Osteocyte (in vitro differentiated cells): Measurements from ENCODE around the gene FNIP2. TPM values are rescaled to one million over a fixed set of nuclear protein-coding genes. Genes with fewer than 3 reads are reported as not detected.

ENCODE experiments used
- DNase-seq: peaks from one replicate; pipeline ENCODE4 v3.0.0; 2021; ENCODE audit warnings: mixed read lengths; ENCODE audit not compliant: unreplicated experiment; ENCODE audit errors: extremely low spot score
- H3K27ac Mint-ChIP-seq: one replicate; pipeline ENCODE4 v1.8.0; 2021; ENCODE audit warnings: mild to moderate bottlenecking, mixed read lengths; ENCODE audit not compliant: unreplicated experiment
- H3K27me3 Mint-ChIP-seq: one replicate; pipeline ENCODE4 v1.8.0; 2021; ENCODE audit warnings: mixed read lengths; ENCODE audit not compliant: unreplicated experiment
- H3K36me3 Mint-ChIP-seq: one replicate; pipeline ENCODE4 v1.8.0; 2021; ENCODE audit warnings: mixed read lengths; ENCODE audit not compliant: unreplicated experiment
- H3K4me1 Mint-ChIP-seq: one replicate; pipeline ENCODE4 v1.8.0; 2021; ENCODE audit warnings: mixed read lengths; ENCODE audit not compliant: unreplicated experiment
- H3K4me3 Mint-ChIP-seq: one replicate; pipeline ENCODE4 v1.8.0; 2021; ENCODE audit warnings: mild to moderate bottlenecking, moderate library complexity, mixed read lengths; ENCODE audit not compliant: unreplicated experiment
- H3K9me3 Mint-ChIP-seq: one replicate; pipeline ENCODE4 v1.8.0; 2021; ENCODE audit warnings: mixed read lengths; ENCODE audit not compliant: unreplicated experiment
- CTCF ChIP-seq: fragments of 200-600 bp; sonication (generic); IDR thresholded peaks from 2 replicates; pipeline ENCODE4 v1.5.0; 2021; ENCODE audit warnings: antibody characterized with exemption, mild to moderate bottlenecking, moderate library complexity
- total RNA-seq: library from RNA; stranded (reverse); gene quantifications from 2 replicates; pipeline ENCODE4 v1.2.1, GENCODE V29; 2021

Gene FNIP2
- total RNA-seq, 1 donor from 2014 or later, result 14.4 TPM

GRCh38 chr4:158837527-158838141 lies 68.8 kb downstream of the FNIP2 start:
- Mint-ChIP-seq H3K27me3 (no peaks in the 10 kb centered on the region), H3K9me3 (peaks cover 4% of the 10 kb centered on the region), H3K36me3 (peaks cover 38% of the 10 kb centered on the region), H3K4me1 (no peaks in the 10 kb centered on the region), H3K4me3 (no peak overlapping the region), H3K27ac (no peak overlapping the region)
- TF ChIP-seq CTCF, result no peak
- DNase-seq, result no peak

- H3K9me3 Mint-ChIP-seq, result peaks cover 4% of the 10 kb centered on the region
- H3K27ac Mint-ChIP-seq, result no peak overlapping the region
- H3K27me3 Mint-ChIP-seq, result no peaks in the 10 kb centered on the region
- no peak for DNase-seq
- H3K4me1 Mint-ChIP-seq, result no peaks in the 10 kb centered on the region
- no peak overlapping the region for H3K4me3 Mint-ChIP-seq
- TF ChIP-seq CTCF, result no peak
- peaks cover 33% of the 10 kb centered on the region for H3K36me3 Mint-ChIP-seq
These were observed 71.3 kb downstream of the FNIP2 start for GRCh38 chr4:158840131-158840530.

DNA sequence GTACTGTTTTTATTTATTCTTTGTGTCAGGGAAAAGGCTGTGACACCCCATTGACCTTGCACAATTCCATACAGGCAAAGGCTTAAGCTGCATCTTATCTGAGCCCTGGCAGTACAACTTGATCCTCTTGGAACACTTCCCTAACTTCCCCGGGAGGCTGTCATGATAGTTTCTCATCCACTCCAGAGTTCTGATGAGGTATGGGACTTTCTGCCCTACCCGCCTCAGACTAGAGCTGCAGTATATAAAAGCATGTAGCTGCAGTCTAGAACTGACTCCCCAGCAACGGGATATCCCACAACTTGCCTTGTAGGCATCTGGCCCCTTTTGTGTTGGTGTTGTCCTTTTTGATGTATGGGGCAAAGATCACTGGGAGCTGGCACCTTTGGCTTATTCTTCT lies 72.7 kb downstream of the FNIP2 start:
- peaks cover 4% of the 10 kb centered on the region for H3K9me3 Mint-ChIP-seq
- no peak overlapping the region for H3K4me3 Mint-ChIP-seq
- H3K27ac Mint-ChIP-seq, result no peak overlapping the region
- H3K36me3 Mint-ChIP-seq, result peaks cover 23% of the 10 kb centered on the region
- DNase-seq, result no peak
- no peaks in the 10 kb centered on the region for H3K27me3 Mint-ChIP-seq
- no peak for TF ChIP-seq CTCF
- H3K4me1 Mint-ChIP-seq, result no peaks in the 10 kb centered on the region

GRCh38 chr4:158845311-158846041 lies 76.7 kb downstream of the FNIP2 start:
- Mint-ChIP-seq H3K27ac (no peak overlapping the region), H3K36me3 (peaks cover 14% of the 10 kb centered on the region), H3K4me1 (no peaks in the 10 kb centered on the region), H3K4me3 (no peak overlapping the region), H3K9me3 (no peaks in the 10 kb centered on the region), H3K27me3 (no peaks in the 10 kb centered on the region)
- no peak for DNase-seq
- no peak for TF ChIP-seq CTCF

GRCh38 chr4:158847535-158847934 lies 78.7 kb downstream of the FNIP2 start:
- no peak for TF ChIP-seq CTCF
- no peak overlapping the region for H3K4me3 Mint-ChIP-seq

More at GRCh38 chr4:158847535-158847934, 78.7 kb downstream of the FNIP2 start:
- no peak overlapping the region for H3K27ac Mint-ChIP-seq
- peaks cover 7% of the 10 kb centered on the region for H3K36me3 Mint-ChIP-seq
- DNase-seq, result no peak
- no peaks in the 10 kb centered on the region for H3K27me3 Mint-ChIP-seq
- no peaks in the 10 kb centered on the region for H3K4me1 Mint-ChIP-seq
- no peaks in the 10 kb centered on the region for H3K9me3 Mint-ChIP-seq
